Left hindlimb (tissue), 1 donor: ENCODE measurements around the gene ANKRD66.

Experiments
- DNase-seq: peaks from one replicate; pipeline ENCODE4 v3.0.0-alpha.2; 2018

Gene ANKRD66

GRCh38 chr6:46792635-46793034, 45.9 kb downstream of the ANKRD66 start:
- DNase-seq = no peak

GRCh38 chr6:46793138-46793537, 46.4 kb downstream of the ANKRD66 start, which contains the start of gene MEP1A:
Gene MEP1A (plus strand): TSS chr6:46793389. CDS start chr6:46793399, 10 bp downstream.
- DNase-seq = no peak

GRCh38 chr6:46794068-46794467, 47.3 kb downstream of the ANKRD66 start:
- no peak for DNase-seq

- no peak for DNase-seq
These were observed 49.1 kb downstream of the ANKRD66 start for GRCh38 chr6:46795816-46796215.

- no peak for DNase-seq
These were observed 50.3 kb downstream of the ANKRD66 start for GRCh38 chr6:46796848-46797580.

- DNase-seq = no peak
These were observed 52.9 kb downstream of the ANKRD66 start for GRCh38 chr6:46799657-46800056.

- no peak for DNase-seq
These were observed 62.1 kb downstream of the ANKRD66 start for GRCh38 chr6:46808806-46809205.
